H1 (cell line): ENCODE data around the gene KRTAP3-2. TPM values are rescaled to one million over a fixed set of nuclear protein-coding genes. Genes with fewer than 3 reads are reported as not detected.

Experiments used
- CTCF ChIA-PET: fragments of 300-600 bp; sonication (Branson Sonifier 250); formaldehyde crosslinking; loops from one replicate; lab custom pipeline; 2021; ENCODE audit not compliant: partially characterized antibody; lab: Charles Lee
- POLR2A ChIA-PET: fragments of 300-600 bp; sonication (Branson Sonifier 250); formaldehyde crosslinking; loops from one replicate; lab custom pipeline; 2021; ENCODE audit warnings: inconsistent platforms; ENCODE audit not compliant: partially characterized antibody; lab: Charles Lee
- DNase-seq, 2 experiments: peaks; one replicate each; pipeline versions ENCODE4 v3.0.0 to v3.0.0-alpha.2; 2010 to 2022; ENCODE audit warnings: low spot score in 2 of 2, low read depth in 1 of 2, mixed read lengths in 1 of 2
- FAIRE-seq: peaks from 2 replicates; lab custom pipeline; 2011; peaks lifted over from hg19 to GRCh38; lab: Jason Lieb, UNC
- H2AFZ ChIP-seq: 2 replicates; pipeline ENCODE4 v1.8.1; 2012; ENCODE audit warnings: low read length, inconsistent platforms
- H2AK5ac ChIP-seq: 2 replicates; pipeline ENCODE4 v1.6.1; 2013; ENCODE audit warnings: low read depth, low read length
- H2BK120ac ChIP-seq: replicated peaks from 2 replicates; pipeline ENCODE3; 2013; ENCODE audit warnings: low read depth, low read length, inconsistent platforms
- H2BK12ac ChIP-seq: 2 replicates; pipeline ENCODE4 v1.6.1; 2013; ENCODE audit warnings: low read depth, low read length
- H2BK15ac ChIP-seq: 2 replicates; pipeline ENCODE4 v1.6.1; 2013; ENCODE audit warnings: low read length
- H2BK20ac ChIP-seq: 2 replicates; pipeline ENCODE4 v1.6.1; 2013; ENCODE audit warnings: low read length
- H2BK5ac ChIP-seq: 2 replicates; pipeline ENCODE4 v1.6.1; 2013; ENCODE audit warnings: low read depth, low read length
- H3K14ac ChIP-seq: 2 replicates; pipeline ENCODE4 v1.6.1; 2013; ENCODE audit warnings: inconsistent platforms; ENCODE audit not compliant: insufficient read length
- H3K18ac ChIP-seq: 2 replicates; pipeline ENCODE4 v1.6.1; 2013; ENCODE audit warnings: low read length; ENCODE audit errors: extremely low read depth
- H3K23ac ChIP-seq: 2 replicates; pipeline ENCODE4 v1.6.1; 2013; ENCODE audit warnings: inconsistent platforms; ENCODE audit not compliant: insufficient read length
- H3K23me2 ChIP-seq: 2 replicates; pipeline ENCODE4 v1.6.1; 2013; ENCODE audit warnings: low read depth, low read length
- H3K27ac ChIP-seq: 2 replicates; pipeline ENCODE4 v1.6.1; 2011; ENCODE audit warnings: low read depth, low read length, inconsistent platforms
- H3K27me3 ChIP-seq, 4 experiments: replicated peaks in 1 of 4; 1 replicate in 1 of 4; 2 replicates in 3 of 4; pipeline versions ENCODE4 v1.6.1 to v1.8.1; 2011 to 2013; ENCODE audit warnings: low read length in 3 of 4, mild to moderate bottlenecking in 3 of 4, inconsistent platforms in 2 of 4, mixed read lengths in 2 of 4, moderate library complexity in 1 of 4; ENCODE audit not compliant: control insufficient read depth in 3 of 4, insufficient read depth in 3 of 4; ENCODE audit errors: extremely low read depth in 1 of 4
- H3K36me3 ChIP-seq, 4 experiments: 2 replicates each; pipeline versions ENCODE4 v1.6.1 to v1.8.1; 2011 to 2013; ENCODE audit warnings: mild to moderate bottlenecking in 4 of 4, low read length in 3 of 4, moderate library complexity in 2 of 4, control low read depth in 1 of 4, inconsistent platforms in 1 of 4; ENCODE audit not compliant: insufficient read depth in 4 of 4, control insufficient read depth in 2 of 4
- H3K4ac ChIP-seq: replicated peaks from 2 replicates; pipeline ENCODE3; 2013; ENCODE audit warnings: low read length, low read depth, mixed read lengths, inconsistent platforms; ENCODE audit not compliant: insufficient read length
- H3K4me1 ChIP-seq, 4 experiments: replicated peaks in 1 of 4; 1 replicate in 1 of 4; 2 replicates in 3 of 4; pipeline versions ENCODE4 v1.6.1 to v1.8.1; 2011 to 2013; ENCODE audit warnings: low read length in 3 of 4, inconsistent platforms in 2 of 4, mixed read lengths in 1 of 4; ENCODE audit not compliant: insufficient read depth in 4 of 4, control insufficient read depth in 3 of 4
- H3K4me2 ChIP-seq, 2 experiments: 2 replicates each; pipeline versions ENCODE4 v1.6.1 to v1.8.1; 2011 to 2013; ENCODE audit warnings: low read depth in 2 of 2, low read length in 2 of 2, control low read depth in 1 of 2, inconsistent platforms in 1 of 2, mild to moderate bottlenecking in 1 of 2; ENCODE audit not compliant: insufficient read depth in 1 of 2
- H3K4me3 ChIP-seq, 4 experiments: fragments of 200-600, 300-600 bp in 1 of 4; sonication (generic), shearing (Covaris generic), sonication (Bioruptor Twin) in 1 of 4; 2 replicates each; pipeline versions ENCODE4 v1.5.1 to v1.8.1; 2011 to 2016; ENCODE audit warnings: low read length in 4 of 4, low read depth in 3 of 4, control low read depth in 2 of 4, inconsistent platforms in 2 of 4, mild to moderate bottlenecking in 2 of 4, mixed read lengths in 1 of 4, moderate library complexity in 1 of 4; ENCODE audit not compliant: insufficient read depth in 2 of 4; ENCODE audit errors: extremely low read depth in 1 of 4
- H3K56ac ChIP-seq: replicated peaks from 2 replicates; pipeline ENCODE3; 2013; ENCODE audit warnings: low read depth, mild to moderate bottlenecking, mixed read lengths, low read length, inconsistent platforms; ENCODE audit not compliant: insufficient read length
- H3K79me1 ChIP-seq: 2 replicates; pipeline ENCODE4 v1.6.1; 2013; ENCODE audit warnings: low read depth, low read length, control low read depth
- H3K79me2 ChIP-seq, 2 experiments: 2 replicates each; pipeline versions ENCODE4 v1.6.1 to v1.8.1; 2012 to 2013; ENCODE audit warnings: low read length in 2 of 2, mild to moderate bottlenecking in 2 of 2, inconsistent platforms in 1 of 2; ENCODE audit not compliant: insufficient read depth in 2 of 2, control insufficient read depth in 1 of 2
- H3K9ac ChIP-seq, 4 experiments: replicated peaks in 1 of 4; 1 replicate in 1 of 4; 2 replicates in 3 of 4; pipeline versions ENCODE4 v1.6.1 to v1.8.1; 2011 to 2013; ENCODE audit warnings: low read depth in 3 of 4, low read length in 3 of 4, control low read depth in 2 of 4, mild to moderate bottlenecking in 2 of 4, moderate library complexity in 2 of 4, inconsistent platforms in 1 of 4; ENCODE audit errors: extremely low read depth in 1 of 4
- H3K9me3 ChIP-seq, 2 experiments: 2 replicates each; pipeline versions ENCODE4 v1.6.1 to v1.8.1; 2012 to 2013; ENCODE audit warnings: mild to moderate bottlenecking in 2 of 2, moderate library complexity in 2 of 2, control low read depth in 1 of 2, inconsistent platforms in 1 of 2, low read depth in 1 of 2, low read length in 1 of 2, mixed read lengths in 1 of 2; ENCODE audit not compliant: insufficient read depth in 2 of 2
- H4K20me1 ChIP-seq, 2 experiments: replicated peaks in 1 of 2; 2 replicates each; pipeline versions ENCODE3 to v1.8.1; 2011 to 2013; ENCODE audit warnings: inconsistent platforms in 2 of 2, low read length in 2 of 2, mild to moderate bottlenecking in 1 of 2; ENCODE audit not compliant: insufficient read depth in 2 of 2, control insufficient read depth in 1 of 2
- H4K5ac ChIP-seq: 2 replicates; pipeline ENCODE4 v1.6.1; 2013; ENCODE audit warnings: low read length, low read depth, mixed read lengths, inconsistent platforms; ENCODE audit not compliant: insufficient read length
- H4K8ac ChIP-seq: 2 replicates; pipeline ENCODE4 v1.8.0; 2013; ENCODE audit warnings: mild to moderate bottlenecking, moderate library complexity, low read length, inconsistent platforms; ENCODE audit not compliant: insufficient read depth; ENCODE audit errors: extremely low read depth
- H4K91ac ChIP-seq: replicated peaks from 2 replicates; pipeline ENCODE3; 2013; ENCODE audit warnings: low read length, mixed read lengths, inconsistent platforms; ENCODE audit not compliant: insufficient read length
- CBX5 ChIP-seq: fragments of 300-800, 300-1000 bp; sonication (generic); IDR thresholded peaks from 2 replicates; pipeline ENCODE4 v1.7.1; 2016; ENCODE audit warnings: antibody characterized with exemption, low read length, low read depth
- FOSL1 ChIP-seq: IDR thresholded peaks from 2 replicates; pipeline ENCODE4 v1.6.1; 2011; ENCODE audit warnings: mild to moderate bottlenecking, low read depth, low read length, moderate library complexity; ENCODE audit not compliant: insufficient read depth
- GABPA ChIP-seq: IDR thresholded peaks from 2 replicates; pipeline ENCODE4 v1.6.1; 2011; ENCODE audit warnings: mild to moderate bottlenecking, low read length, moderate library complexity, borderline replicate concordance; ENCODE audit not compliant: insufficient read depth
- GTF2F1 ChIP-seq: IDR thresholded peaks from 2 replicates; pipeline ENCODE4 v1.6.1; 2012; ENCODE audit warnings: low read depth, low read length, improper control_type of control experiment, borderline replicate concordance
- KDM1A ChIP-seq: fragments of 200-600, 300-600 bp; sonication (generic); IDR thresholded peaks from 2 replicates; pipeline ENCODE4 v1.7.1; 2016; ENCODE audit warnings: mild to moderate bottlenecking, low read length, borderline replicate concordance
- MAFK ChIP-seq: IDR thresholded peaks from 2 replicates; pipeline ENCODE4 v1.6.1; 2012; ENCODE audit warnings: low read depth, mild to moderate bottlenecking, improper control_type of control experiment, low read length
- NRF1 ChIP-seq: IDR thresholded peaks from 2 replicates; pipeline ENCODE4 v1.6.1; 2011; ENCODE audit warnings: mild to moderate bottlenecking, low read depth, low read length, improper control_type of control experiment
- SIRT6 ChIP-seq: IDR thresholded peaks from one replicate; pipeline ENCODE4 v1.7.1; 2012; ENCODE audit warnings: low read length, inconsistent platforms
- TBP ChIP-seq: IDR thresholded peaks from 2 replicates; pipeline ENCODE4 v1.6.1; 2011; ENCODE audit warnings: low read depth, low read length, improper control_type of control experiment
- WGBS, 2 experiments: shearing (Covaris generic) in 1 of 2; methylation state at CpG; one replicate each; pipeline versions ENCODE4 v1.1.6 to v1.1.7; 2013 to 2015; ENCODE audit warnings: low lambda C conversion rate in 2 of 2, mixed read lengths in 2 of 2, inconsistent platforms in 1 of 2, low coverage in 1 of 2, missing lambda C conversion rate in 1 of 2; ENCODE audit not compliant: insufficient replicate concordance in 2 of 2, insufficient coverage in 1 of 2, insufficient read length in 1 of 2; ENCODE audit errors: extremely low coverage in 1 of 2, missing lambda C conversion rate in 1 of 2; 5-methylcytosine and 5-hydroxymethylcytosine counted together
- polyA plus RNA-seq, 7 experiments: library from polyadenylated mRNA; depleted of rRNA in 3 of 7; stranded (reverse) in 5 of 7; unstranded in 2 of 7; fragments of >200 nt in 5 of 7; fragments of 200-250 nt in 2 of 7; gene quantifications; 1 replicate in 5 of 7; 2 replicates in 1 of 7; 4 replicates in 1 of 7; pipeline versions ENCODE4 v1.2.1 to v1.2.3, GENCODE V29; 2011 to 2013; ENCODE audit warnings: missing spikeins in 2 of 7, mixed read lengths in 2 of 7
- total RNA-seq: library from RNA; stranded (reverse); fragmentation: NEBNext Ultra II Directional; extraction: Animal tissue kit (Norgen Biotek cat#: 25700); gene quantifications from 2 replicates; pipeline ENCODE4 v1.2.1, GENCODE V29; 2021
- TF ChIP-seq, protein P1 (sequence below), 3 experiments: IDR thresholded peaks; 1 replicate in 2 of 3; 2 replicates in 1 of 3; pipeline versions ENCODE4 v1.5.1 to v1.6.1; 2011; ENCODE audit warnings: low read length in 3 of 3, mild to moderate bottlenecking in 3 of 3, inconsistent platforms in 2 of 3, low read depth in 1 of 3, moderate library complexity in 1 of 3; ENCODE audit not compliant: insufficient read depth in 1 of 3; ENCODE audit errors: control extremely low read depth in 1 of 3

KRTAP3-2 gene
- total and polyA plus RNA-seq, 2 of the 8 experiments (the other 6 are each of a cell fraction or from before 2014, with no cell fraction given): not detected

DNA sequence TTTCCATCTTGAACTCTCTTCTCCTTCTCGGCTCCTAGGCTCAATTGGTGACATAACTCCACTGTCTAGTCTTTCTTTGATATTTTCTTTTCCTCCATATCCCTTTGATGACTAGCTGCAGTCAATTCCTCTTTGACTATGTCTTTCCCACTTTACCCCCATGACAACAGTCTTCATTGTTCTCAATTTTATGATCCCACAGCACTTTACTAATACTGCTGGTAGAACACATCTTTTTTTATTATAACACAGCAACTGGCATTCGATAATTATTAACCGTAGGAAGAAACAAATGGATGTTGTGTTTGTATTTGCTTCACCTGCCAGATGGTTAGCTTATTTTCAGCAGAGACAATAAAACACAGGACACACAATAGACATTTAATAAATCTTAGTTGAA, 7.0 kb downstream of the KRTAP3-2 start:
- Histone ChIP-seq H4K5ac (no peak overlapping the region), H3K4ac (no peak overlapping the region), H4K8ac (no peak overlapping the region), H3K56ac (no peak overlapping the region), H4K20me1 (no peaks in the 10 kb centered on the region), H3K27ac (no peak overlapping the region), H2BK5ac (no peak overlapping the region), H4K91ac (no peak overlapping the region), H2AK5ac (no peak overlapping the region), H3K36me3 (no peaks in the 10 kb centered on the region), H3K9me3 (no peaks in the 10 kb centered on the region), H3K9ac (no peak overlapping the region), H2AFZ (no peak overlapping the region), H3K79me1 (no peaks in the 10 kb centered on the region), H3K4me2 (no peak overlapping the region), H3K23me2 (no peaks in the 10 kb centered on the region), H3K18ac (no peak overlapping the region), H3K27me3 (no peaks in the 10 kb centered on the region), H2BK12ac (no peak overlapping the region), H2BK15ac (no peak overlapping the region), H3K23ac (no peak overlapping the region), H3K14ac (no peak overlapping the region), H3K79me2 (no peaks in the 10 kb centered on the region), H3K4me1 (peaks cover 0 to 2% (median 0%) of the 10 kb centered on the region in 4 experiments; a peak in 2 of 7 replicates), H2BK120ac (no peak overlapping the region), H2BK20ac (no peak overlapping the region), H3K4me3 (no peak overlapping the region)
- TF ChIP-seq MAFK (no peak), GABPA (no peak), GTF2F1 (no peak), CBX5 (no peak), KDM1A (no peak), SIRT6 (no peak), TBP (no peak), FOSL1 (no peak), NRF1 (no peak)
- TF ChIP-seq, protein P1, sequence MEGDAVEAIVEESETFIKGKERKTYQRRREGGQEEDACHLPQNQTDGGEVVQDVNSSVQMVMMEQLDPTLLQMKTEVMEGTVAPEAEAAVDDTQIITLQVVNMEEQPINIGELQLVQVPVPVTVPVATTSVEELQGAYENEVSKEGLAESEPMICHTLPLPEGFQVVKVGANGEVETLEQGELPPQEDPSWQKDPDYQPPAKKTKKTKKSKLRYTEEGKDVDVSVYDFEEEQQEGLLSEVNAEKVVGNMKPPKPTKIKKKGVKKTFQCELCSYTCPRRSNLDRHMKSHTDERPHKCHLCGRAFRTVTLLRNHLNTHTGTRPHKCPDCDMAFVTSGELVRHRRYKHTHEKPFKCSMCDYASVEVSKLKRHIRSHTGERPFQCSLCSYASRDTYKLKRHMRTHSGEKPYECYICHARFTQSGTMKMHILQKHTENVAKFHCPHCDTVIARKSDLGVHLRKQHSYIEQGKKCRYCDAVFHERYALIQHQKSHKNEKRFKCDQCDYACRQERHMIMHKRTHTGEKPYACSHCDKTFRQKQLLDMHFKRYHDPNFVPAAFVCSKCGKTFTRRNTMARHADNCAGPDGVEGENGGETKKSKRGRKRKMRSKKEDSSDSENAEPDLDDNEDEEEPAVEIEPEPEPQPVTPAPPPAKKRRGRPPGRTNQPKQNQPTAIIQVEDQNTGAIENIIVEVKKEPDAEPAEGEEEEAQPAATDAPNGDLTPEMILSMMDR (IDR thresholded peaks at IDR 0.05; ENCODE audit: control extremely low read depth in 1 of 3, insufficient read depth in 1 of 3, low read depth in 1 of 3, low read length in 3 of 3): no peak
- CTCF ChIA-PET: interaction anchor here (0.5 kb wide), 1 partner anchor 29 kb away, joined by 3 read pairs; no protein-coding TSS in a partner anchor
- WGBS, 2 experiments: 93% methylated on average over 3 of the region's 3 CpGs; no CpG with 5 or more reads in 1 of the 2 experiments
- POLR2A ChIA-PET: interaction anchor here (0.6 kb wide), 1 partner anchor 11 kb away, joined by 4 read pairs; no protein-coding TSS in a partner anchor
- no peak for DNase-seq
- FAIRE-seq: no peak
